NOMO-1 (cell line): ENCODE results near the gene HOXA7.

Experiments
- DNase-seq, 2 experiments: peaks; one replicate each; lab custom pipeline; 2025; ENCODE audit not compliant: unreplicated experiment in 2 of 2; lab: John Stamatoyannopoulos, UW

The HOXA7 gene

DNA sequence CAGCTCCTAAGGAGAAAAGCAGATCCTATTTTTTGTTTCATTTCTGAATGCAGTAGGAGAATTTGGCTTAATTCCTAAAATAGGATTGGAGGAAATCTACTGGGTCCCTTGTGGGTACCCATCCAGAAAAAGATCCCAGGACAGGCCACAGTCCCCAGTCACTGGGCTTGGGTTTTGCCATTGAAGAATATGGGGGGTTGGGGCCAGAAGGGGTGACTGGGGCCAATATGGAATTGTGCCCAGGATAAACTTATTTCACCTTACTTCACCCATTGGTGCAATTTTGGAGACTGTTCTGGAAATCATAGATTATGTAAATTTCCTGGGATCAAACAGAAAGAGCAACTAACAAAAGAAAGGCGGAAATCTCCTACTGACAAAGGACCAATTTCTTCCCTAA, 18.0 kb downstream of the HOXA7 start:
- no peak for DNase-seq

DNA sequence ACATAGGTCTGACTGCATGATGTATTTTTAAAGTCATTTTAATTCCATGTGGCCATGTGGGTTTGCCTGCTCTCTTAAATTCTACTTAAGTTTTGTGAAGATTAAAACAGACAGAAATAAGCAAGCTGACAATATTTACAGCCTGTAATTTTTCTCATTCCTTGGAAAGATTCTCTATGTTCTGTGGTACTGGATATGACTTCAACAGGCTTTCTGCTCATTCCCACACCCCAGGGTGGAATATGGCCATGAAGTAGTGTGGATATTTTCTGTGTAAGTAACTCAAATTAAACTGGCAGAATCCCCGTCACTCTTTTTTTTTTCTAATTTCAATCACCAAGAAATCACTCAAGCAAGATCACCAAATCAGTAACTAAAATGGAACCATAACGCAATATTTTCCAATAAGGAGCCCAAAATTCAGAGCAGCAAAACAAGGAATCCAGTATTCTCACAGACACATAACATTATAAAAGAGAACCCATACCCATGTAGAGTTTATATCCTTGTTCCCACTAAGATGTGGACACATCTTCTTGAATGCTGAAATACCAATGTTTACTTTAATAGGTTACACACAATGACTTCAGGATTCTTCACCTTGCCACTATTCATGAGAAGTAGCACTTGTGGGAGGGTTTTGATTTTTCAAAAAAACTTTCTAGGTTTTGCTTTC, 18.7 kb downstream of the HOXA7 start:
- no peak for DNase-seq

GRCh38 chr7:27134392-27134791, 22.1 kb downstream of the HOXA7 start:
- DNase-seq: peak in 1 of 2 experiments; percentile 44

DNA sequence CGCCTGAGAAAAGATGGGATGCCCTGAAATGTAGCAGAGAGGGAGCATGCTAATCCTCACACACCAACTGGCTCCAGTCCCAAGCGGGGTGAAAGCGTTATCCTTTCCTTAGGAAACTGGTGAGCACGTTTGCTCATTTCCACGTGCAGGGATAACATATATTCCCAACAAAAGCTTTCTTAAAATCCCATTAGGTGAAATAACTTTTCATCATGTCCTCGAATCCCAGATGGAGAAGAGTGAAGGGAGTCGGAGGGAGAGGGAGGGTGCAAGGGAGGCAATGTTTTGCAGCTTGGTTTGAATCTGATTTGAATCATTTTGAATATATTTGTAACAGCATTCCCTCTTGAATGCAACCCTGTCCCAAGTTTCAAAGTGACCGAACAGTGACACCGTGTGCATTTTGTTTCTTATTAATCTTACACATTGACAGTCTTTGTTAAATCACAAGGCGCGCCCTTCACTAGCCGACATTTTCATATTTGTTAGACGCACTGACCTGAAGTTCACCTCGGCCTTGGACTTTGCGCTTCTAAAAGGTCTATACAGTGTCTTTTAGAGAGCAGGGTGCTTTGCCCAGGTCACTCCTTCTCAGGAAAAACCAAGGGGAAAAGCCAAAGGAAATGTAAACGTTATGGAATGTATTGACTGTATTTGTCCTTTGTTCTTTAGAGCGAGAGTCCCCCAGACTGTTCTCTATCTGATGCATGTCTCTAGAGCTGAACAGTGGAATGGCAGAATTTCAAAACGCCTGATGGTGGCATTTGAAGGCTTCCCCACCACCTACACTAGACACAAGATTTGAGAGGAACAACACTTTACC, 22.9 kb downstream of the HOXA7 start:
- DNase-seq: no peak

DNA sequence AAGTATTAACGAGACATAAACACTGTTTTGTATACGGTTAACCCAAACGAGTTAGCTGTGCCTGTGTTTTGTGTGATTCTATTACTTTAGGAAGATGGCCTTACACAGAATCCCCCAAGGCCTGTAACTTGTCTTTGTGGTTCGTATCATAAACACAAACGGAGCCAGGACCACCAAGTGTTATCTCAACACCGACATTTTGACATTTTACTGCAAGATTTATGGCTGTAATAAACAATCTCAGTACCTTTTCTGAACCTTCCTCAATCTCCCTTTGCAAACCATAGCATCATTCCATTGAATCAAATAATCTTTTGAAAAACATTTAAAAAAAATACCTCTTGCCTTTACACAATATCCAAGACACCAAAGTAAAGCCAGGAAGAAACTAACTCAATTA, 23.5 kb downstream of the HOXA7 start:
- DNase-seq: no peak

DNA sequence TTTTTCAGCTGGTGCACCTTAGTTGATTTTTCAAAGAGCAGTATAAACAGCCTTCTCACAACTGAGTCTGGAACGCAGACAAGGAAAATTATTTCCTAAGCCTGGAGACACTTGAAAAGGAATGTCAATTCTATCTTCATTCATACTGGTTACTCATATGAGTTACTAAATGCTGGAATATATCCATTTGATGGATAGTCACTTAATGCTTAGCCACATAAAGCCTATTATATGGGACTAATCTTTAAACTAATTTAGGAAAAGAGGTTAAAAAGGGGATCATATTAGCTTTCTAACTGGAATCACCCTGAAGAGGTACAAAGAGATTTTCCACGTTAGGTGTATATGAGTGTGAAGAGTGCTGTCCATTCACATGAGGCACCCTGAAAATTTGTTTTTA, 24.3 kb downstream of the HOXA7 start:
- no peak for DNase-seq

DNA sequence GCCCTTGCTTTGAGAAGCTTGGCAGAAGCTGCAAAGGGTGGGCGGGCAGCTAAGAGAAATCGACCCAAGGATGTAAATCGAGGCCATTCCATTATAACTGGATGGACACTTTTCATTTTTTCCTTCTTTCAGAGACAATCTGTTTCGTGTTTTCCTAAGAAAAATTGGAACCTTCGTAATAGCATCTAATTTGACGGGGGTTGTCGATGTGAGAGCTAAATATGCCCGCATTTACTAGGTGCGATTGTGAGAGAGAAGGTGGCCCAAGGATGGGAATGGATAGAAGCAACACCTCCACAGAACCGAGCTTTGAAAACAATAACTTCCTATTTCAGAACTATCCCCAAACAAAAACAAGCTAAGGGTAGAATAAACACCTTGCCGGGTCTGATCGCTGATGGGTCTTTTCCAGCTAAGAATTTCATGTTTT, 25.1 kb downstream of the HOXA7 start:
- no peak for DNase-seq

DNA sequence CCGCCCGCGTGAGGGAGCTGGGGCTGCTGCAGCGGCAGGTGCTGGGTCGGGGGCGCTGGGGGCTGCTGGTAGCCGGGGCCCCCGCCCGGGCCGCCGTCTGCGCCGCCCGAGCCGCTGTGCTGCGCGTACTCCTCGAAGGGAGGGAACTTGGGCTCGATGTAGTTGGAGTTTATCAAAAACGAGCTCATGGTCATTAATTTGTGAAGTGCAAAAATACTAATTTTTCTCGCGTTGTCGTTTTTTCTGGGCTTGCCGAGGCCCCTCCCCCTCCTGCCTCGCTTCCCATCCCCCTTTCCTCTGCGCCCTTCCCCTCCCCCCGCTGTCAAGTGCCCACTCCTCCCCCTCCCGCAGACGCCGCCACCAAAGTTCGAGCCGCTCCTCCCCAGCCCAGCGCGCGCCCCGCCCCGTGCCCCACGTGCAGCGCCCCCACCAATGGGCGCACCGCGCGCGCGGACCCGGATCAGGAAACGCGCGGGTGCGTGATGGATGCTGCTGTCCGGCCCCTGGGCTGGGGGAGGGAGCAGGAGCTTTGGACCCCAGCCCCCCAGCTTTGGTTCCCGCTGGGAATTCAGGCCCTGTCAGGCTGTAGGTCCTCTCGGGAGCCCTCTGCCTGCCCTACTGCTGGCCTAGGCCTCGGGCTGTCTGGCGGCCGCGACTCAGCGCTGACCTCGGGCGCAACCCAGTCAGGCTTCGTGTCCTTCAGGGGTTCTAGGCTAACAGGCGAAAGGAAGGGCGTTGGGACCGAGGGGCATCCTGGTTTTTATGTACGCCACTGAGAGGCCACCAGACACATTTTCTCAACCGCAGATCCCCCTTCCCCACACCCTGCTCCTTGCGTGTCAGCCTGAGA, 25.7 kb downstream of the HOXA7 start, which contains the start of gene HOXA4:
HOXA4 (minus strand) TSS at position 218 of the 850 bp plus-strand sequence; CDS start at position 194, 24 bp downstream.
- no peak for DNase-seq

DNA sequence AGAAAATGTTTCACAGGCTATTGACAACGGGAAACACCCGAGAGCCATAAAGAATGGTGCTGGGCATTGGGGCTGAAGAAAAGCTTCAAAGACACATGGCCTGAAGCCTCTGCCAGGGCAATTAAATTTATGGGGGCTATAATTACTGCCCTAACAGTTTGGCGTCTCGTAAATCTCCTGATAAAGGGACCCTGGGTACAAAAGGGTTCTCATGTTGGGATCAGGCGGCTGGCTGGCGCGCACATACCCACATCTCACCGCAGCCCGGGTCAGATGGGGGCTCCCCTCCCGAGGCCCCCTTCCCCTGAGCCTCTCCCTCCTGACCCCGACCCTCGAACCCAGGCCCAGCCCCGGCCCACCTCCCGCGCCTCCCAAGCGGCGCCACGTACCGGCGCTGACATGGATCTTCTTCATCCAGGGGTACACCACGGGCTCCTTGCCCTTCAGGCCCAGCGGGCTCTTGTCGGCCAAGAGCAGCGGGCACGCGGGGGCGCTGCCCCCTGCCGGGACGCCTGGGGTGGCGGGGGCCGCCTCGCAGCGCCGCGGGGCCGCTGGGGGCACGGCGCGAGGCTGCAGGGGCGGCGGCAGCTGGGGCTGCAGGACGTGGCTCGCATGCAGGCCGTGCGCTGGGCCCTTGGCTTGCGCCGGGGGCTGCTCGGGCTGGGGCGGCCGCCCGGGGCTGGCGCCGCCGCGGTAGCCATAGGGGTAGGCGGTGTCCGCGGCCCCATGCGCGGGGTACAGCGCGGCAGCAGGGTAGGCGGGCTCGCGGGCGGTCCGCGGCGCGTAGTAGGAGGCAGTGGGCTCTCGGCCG, 26.5 kb downstream of the HOXA7 start:
- no peak for DNase-seq

DNA sequence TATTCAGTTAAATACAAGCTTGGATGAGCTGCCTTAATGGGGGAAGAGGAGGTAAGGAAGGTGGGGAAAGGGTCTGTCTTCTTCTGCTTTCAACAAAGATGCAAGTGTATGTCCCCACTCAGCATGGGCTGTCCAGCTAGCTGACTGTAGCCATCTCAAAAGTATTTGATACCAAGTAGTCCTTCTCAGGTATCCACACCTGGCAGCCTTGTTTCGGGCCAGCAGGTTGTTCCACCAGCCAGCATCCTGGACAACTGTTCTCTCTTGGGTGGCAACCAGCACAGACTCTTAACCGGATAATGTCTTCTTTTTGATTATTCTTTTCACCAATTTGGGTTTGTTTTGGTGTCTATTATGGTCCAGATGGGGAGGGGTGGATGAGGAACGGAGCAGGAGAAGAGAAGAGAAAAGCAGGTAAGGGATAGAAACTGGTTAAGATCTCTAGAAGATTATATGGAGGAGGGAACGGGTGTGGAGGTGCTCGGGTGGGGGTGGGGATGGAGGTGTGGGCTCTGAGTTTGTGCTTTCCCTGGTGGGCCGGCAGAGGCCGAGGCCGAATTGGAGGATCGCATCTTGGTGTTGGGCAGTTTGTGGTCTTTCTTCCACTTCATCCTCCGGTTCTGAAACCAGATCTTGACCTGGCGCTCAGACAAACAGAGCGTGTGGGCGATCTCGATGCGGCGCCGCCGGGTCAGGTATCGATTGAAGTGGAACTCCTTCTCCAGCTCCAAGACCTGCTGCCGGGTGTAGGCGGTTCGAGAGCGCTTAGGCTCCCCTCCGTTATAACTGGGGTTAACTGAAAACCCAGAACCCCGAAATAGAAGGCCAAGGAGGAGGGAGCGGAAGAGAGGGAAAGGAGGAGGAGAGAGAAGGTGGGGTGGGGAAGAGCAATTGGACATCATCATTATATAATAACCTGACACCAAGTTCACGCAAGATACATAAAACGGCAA, 27.4 kb downstream of the HOXA7 start:
- DNase-seq: no peak

DNA sequence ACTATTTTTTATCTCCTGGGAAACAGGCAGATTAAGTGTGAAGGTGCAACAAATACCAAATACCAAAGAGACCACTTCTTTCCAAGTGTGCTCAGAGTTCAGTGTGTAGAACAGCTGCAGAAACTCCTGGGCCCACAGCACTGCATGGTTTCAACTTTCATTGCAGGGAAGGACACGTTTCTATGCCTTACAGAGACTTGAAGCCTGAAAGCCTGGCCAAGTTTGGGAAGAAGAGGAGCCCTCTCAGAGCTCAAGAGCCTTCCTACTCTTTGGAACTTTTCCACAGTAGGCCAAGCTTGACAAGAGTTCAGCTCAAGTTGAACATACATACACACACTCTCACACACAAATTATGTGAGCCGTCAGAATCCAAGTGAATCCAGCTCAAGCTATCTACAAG, 28.4 kb downstream of the HOXA7 start:
- DNase-seq: no peak

DNA sequence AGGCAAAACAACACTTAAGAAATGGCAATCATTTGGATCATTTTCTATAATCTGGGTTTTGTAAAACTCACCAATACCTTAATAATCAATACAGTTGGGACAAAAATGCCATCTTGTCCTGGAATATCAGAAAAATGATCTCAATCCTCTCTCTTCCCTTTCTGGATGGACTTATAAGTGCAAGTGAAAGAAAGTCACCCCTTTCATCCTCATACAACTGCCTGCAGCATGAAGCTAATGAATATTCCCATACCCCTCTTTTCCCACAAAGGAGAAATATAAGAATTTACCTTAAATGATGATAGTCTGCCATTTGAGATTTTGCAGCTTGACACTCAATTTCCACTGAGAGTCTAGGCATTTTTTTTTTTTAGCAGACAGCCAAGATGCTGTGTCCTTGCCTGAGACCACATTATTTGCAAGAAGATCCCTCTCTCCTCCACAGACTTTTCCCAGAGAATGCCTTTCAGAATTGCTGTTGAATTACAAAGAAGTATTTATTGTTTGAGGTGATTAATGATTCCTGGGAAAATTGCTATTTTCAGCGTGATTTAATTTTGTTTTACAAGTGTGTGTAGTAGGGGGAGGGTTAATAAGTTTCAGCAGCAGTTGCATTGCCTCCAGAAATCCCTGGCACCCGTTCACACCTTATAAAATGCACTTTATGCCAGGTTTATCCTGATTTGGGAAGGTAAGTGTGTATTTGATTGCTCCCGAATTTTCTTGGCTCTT, 29.7 kb downstream of the HOXA7 start:
- DNase-seq: no peak

DNA sequence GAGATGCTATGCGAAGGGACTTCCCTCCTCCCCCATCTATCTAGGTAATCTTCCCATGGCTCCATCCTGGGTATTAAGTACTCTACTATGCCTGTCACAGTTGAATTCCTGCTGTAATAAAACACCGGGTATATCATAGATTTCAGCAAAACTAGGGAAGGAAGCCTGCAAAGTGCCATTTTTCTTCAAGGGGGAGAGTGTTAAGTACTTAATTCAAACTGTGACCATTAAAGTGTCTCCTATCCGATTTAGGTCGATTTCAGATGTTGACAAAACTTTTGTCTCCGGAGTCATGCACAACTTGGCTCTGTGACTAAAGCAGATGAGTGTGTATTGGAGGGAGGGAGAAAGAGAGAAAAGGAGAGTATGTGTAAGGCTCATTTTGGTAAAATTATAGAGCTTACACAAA, 30.5 kb downstream of the HOXA7 start:
- no peak for DNase-seq

DNA sequence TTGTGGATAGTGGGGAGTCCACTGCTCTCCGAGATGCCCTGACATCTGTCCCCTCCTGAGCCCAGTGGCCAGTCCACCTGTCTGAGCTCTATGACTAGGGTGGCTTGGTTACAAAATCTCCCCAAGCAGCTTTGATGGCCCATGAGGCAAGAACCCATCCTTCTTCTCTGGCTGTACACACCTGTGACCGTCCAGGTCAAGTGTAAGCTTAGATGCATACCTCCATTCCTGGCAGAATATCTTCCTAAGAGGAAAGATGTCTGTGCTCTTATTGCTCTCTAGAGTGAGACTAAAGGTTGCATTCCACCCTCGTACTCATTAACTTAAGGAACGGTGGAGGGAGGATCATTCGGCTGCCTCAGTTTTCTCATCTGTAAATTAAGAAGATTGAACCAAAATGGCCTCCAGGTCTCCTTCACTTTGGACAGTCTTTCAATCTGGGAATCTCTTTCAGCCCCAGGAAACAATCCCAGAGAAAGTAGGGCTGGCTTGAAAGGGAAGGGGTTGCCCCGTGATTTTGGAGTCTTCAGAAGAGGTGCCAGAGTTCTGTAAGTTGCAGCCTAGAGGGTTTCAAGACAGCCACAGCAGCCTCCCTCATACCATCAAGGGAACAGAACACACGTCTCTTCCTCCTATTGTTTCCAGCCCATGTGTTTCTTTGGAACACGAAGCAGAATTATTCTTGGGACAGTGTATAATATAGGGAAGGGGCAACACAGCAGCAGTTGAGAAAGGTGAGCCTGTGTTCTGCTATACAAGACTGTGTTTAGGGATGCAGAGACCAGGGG, 31.4 kb downstream of the HOXA7 start:
- no peak for DNase-seq

DNA sequence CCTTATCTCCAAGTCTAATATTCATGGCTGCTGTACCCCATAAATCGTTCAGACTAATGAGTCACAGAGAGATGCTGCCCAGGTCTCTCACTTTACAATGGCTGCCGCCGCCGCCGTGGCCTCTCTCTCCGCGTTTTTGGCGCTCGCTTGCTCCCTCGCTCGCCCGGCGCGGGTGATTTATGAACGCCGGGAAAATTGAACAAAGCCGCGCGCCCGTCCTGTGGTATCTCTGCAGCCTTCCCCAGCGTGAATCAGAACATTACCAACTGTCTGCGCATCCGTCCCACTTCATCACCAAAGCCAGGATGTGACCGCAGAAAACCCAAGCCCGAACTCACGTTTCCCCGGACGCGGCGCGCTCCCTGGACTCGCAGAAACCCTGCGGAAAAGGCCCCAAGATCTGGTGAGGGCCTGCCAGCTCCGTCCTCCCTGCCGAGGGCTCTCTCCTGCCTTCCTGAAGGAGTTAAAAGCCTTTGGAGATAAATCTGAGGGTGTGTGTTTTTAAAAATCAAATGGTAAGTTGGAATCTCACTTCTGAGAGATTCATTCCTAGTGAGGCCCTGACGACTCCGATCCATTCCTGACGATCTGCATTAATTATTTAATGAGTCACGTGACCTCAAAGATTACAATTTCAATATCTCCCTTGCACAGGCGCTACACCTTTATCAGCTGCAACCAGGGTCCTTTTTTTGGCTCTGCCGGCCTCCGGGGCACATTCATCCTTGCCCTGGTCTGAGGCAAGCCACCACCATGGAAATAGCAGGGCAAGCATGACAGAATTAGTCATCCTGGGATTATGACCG, 32.2 kb downstream of the HOXA7 start:
- no peak for DNase-seq

- no peak for DNase-seq
Observed at GRCh38 chr7:27123477-27124053, 32.9 kb downstream of the HOXA7 start.

DNA sequence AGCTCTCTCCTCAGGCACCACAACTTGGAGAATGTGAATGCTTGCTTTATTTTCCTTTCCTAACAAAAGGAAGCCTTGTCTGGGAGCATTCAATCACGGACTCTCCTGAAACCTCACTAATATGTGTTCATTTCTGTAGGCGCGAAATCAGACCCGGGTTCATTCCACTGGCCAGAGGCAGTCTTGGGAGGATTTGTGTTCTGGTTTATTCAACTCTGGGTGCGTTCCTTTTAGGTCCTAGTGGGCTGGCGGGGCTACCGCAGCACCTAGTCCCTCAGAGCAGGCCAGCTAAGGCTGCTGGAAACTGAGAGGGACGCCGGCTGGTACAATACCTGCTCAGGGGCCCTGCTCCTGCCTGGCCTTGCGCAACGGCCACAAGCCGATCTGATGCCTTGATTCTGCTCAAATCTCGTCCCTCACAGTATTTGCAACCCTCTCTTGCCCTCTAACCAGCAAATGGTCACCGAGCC, 33.4 kb downstream of the HOXA7 start:
- no peak for DNase-seq
